Osteocyte (in vitro differentiated cells): ENCODE data around the gene RREB1. TPM values are rescaled to one million over a fixed set of nuclear protein-coding genes. Genes with fewer than 3 reads are reported as not detected.

Source experiments
- DNase-seq: peaks from one replicate; pipeline ENCODE4 v3.0.0; 2021; ENCODE audit warnings: mixed read lengths; ENCODE audit not compliant: unreplicated experiment; ENCODE audit errors: extremely low spot score
- H3K27ac Mint-ChIP-seq: one replicate; pipeline ENCODE4 v1.8.0; 2021; ENCODE audit warnings: mild to moderate bottlenecking, mixed read lengths; ENCODE audit not compliant: unreplicated experiment
- H3K27me3 Mint-ChIP-seq: one replicate; pipeline ENCODE4 v1.8.0; 2021; ENCODE audit warnings: mixed read lengths; ENCODE audit not compliant: unreplicated experiment
- H3K36me3 Mint-ChIP-seq: one replicate; pipeline ENCODE4 v1.8.0; 2021; ENCODE audit warnings: mixed read lengths; ENCODE audit not compliant: unreplicated experiment
- H3K4me1 Mint-ChIP-seq: one replicate; pipeline ENCODE4 v1.8.0; 2021; ENCODE audit warnings: mixed read lengths; ENCODE audit not compliant: unreplicated experiment
- H3K4me3 Mint-ChIP-seq: one replicate; pipeline ENCODE4 v1.8.0; 2021; ENCODE audit warnings: mild to moderate bottlenecking, moderate library complexity, mixed read lengths; ENCODE audit not compliant: unreplicated experiment
- H3K9me3 Mint-ChIP-seq: one replicate; pipeline ENCODE4 v1.8.0; 2021; ENCODE audit warnings: mixed read lengths; ENCODE audit not compliant: unreplicated experiment
- CTCF ChIP-seq: fragments of 200-600 bp; sonication (generic); IDR thresholded peaks from 2 replicates; pipeline ENCODE4 v1.5.0; 2021; ENCODE audit warnings: antibody characterized with exemption, mild to moderate bottlenecking, moderate library complexity
- total RNA-seq: library from RNA; stranded (reverse); gene quantifications from 2 replicates; pipeline ENCODE4 v1.2.1, GENCODE V29; 2021

Gene RREB1
- total RNA-seq, 1 donor from 2014 or later: 29.9 TPM

DNA sequence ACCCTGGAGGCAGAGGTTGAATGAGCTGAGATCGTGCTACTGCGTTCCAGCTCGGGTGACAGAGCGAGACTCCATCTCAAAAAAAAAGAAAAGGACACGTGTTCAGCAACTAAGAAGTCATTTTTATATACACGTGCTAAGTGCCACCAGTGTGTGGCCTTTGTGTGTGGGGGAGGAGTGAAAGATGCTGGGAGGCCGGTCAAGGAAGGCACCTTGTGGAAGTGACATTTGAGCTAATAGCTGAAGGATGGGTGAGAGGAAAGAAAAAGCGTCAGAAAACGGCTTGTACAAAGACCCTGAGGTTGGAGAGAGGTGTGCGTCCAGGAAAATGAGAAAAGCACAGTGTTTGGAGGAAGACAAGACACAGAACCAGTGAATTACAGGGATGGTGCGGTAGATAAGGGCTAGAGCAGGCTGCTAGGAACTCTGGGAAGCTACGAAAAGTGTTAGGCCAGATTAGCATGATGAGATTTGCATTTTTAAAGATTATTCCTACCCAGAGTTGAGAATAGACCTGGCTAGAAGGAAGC lies 11.6 kb downstream of the RREB1 start:
- Mint-ChIP-seq H3K36me3 (peaks cover 9% of the 10 kb centered on the region), H3K27me3 (no peaks in the 10 kb centered on the region), H3K27ac (no peak overlapping the region), H3K4me1 (peaks cover 22% of the 10 kb centered on the region), H3K9me3 (no peaks in the 10 kb centered on the region), H3K4me3 (no peak overlapping the region)
- no peak for DNase-seq
- no peak for TF ChIP-seq CTCF

DNA sequence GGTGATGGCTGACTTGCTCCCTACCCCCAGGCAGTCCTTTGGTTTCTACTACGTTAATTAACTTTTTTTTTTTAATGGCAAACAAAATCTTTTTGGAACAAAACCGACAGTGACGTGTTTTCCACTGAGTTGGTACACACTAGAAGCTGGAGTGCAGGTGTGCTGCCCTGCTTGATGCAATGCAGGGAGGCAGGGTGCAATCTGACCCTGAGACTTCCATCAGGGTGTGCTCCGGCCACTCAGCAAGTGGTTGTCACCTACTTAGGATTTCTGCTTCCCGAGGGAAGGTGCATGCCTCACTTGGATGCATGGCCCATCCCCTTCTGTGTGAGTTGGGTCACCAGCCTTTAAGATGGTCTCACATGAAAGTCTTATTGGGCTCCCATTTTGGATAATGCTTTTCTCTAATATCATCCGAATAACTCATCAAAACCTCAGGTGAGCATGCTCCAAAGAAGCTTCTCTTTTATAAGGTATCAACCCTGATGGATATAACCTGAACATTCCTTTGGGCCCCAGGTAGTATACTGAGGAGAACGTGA lies 14.0 kb downstream of the RREB1 start:
- Mint-ChIP-seq H3K27me3 (no peaks in the 10 kb centered on the region), H3K4me3 (no peak overlapping the region), H3K9me3 (no peaks in the 10 kb centered on the region), H3K4me1 (peaks cover 9% of the 10 kb centered on the region), H3K36me3 (peaks cover 9% of the 10 kb centered on the region), H3K27ac (no peak overlapping the region)
- no peak for TF ChIP-seq CTCF
- no peak for DNase-seq

GRCh38 chr6:7122684-7123083 lies 14.9 kb downstream of the RREB1 start:
- H3K27ac Mint-ChIP-seq: no peak overlapping the region
- DNase-seq: no peak
- no peaks in the 10 kb centered on the region for H3K27me3 Mint-ChIP-seq
- no peak for TF ChIP-seq CTCF
- peaks cover 9% of the 10 kb centered on the region for H3K36me3 Mint-ChIP-seq
- no peaks in the 10 kb centered on the region for H3K9me3 Mint-ChIP-seq
- H3K4me1 Mint-ChIP-seq: peaks cover 10% of the 10 kb centered on the region
- H3K4me3 Mint-ChIP-seq: no peak overlapping the region

DNA sequence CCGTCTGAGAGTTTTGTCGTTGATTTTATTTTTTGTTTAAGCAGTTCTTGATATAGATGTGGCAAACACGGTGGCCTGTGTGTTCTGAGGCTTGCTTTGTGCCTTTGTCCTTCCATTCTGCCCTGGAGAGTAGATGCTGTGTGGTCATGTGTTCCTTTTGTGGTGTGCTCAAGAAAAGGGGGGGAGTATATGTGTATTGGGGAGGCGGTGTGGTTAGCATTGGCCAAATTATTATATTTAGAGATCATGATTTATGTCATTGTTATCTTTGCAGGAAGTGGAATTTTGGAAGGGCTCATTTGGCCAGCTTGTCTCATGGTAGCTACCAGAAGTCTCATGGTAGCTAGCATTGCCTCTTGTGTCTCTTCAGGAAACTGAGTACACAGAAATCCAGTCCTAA lies 16.4 kb downstream of the RREB1 start:
- Mint-ChIP-seq H3K27ac (no peak overlapping the region), H3K4me1 (peaks cover 19% of the 10 kb centered on the region)

DNA sequence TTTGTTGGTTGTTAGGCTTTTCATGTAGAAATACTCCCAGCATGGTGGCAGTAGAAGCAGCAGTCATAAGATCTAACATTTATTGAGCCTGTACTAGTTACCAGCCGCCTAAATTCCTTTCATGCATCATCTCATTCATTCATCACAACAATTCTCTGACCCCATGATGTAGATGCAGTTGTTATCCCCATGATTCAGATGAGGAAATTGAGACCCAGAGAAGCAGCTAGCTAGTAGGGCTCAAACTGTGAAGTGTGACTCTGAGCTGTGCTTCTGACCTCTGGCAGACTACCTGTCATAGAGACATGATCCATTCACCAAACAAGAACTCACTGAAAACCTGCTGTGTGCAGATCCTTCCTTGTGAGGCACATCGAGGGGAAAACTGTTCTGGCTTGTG lies 16.9 kb downstream of the RREB1 start:
- Mint-ChIP-seq H3K36me3 (peaks cover 9% of the 10 kb centered on the region), H3K9me3 (no peaks in the 10 kb centered on the region), H3K4me1 (peaks cover 17% of the 10 kb centered on the region), H3K27me3 (no peaks in the 10 kb centered on the region), H3K27ac (no peak overlapping the region), H3K4me3 (no peak overlapping the region)
- TF ChIP-seq CTCF: no peak
- no peak for DNase-seq

More for the DNA sequence above, 16.4 kb downstream of the RREB1 start:
- Mint-ChIP-seq H3K36me3 (peaks cover 9% of the 10 kb centered on the region), H3K4me3 (no peak overlapping the region), H3K9me3 (no peaks in the 10 kb centered on the region), H3K27me3 (no peaks in the 10 kb centered on the region)
- no peak for DNase-seq
- TF ChIP-seq CTCF: no peak
